OCI-LY3 (cell line): ENCODE data around the gene ARHGAP42.
"Not testable (repeated sequence)": the region's sequence is repeated elsewhere in the genome, so short reads cannot be mapped to it uniquely, and the experiment has no call there.

ENCODE experiments used
- EZH2phosphoT487 ChIP-seq: fragments of 200-600 bp; shearing (Covaris generic); IDR thresholded peaks from 2 replicates; pipeline ENCODE4 v1.6.1; 2018; ENCODE audit warnings: antibody characterized with exemption, mixed run types, low read depth
- TF ChIP-seq, protein P1 (sequence below): fragments of 200-600, 300-600 bp; sonication (generic); IDR thresholded peaks from 2 replicates; pipeline ENCODE4 v1.5.1; 2014; ENCODE audit warnings: antibody characterized with exemption, low read length, low read depth

DNA sequence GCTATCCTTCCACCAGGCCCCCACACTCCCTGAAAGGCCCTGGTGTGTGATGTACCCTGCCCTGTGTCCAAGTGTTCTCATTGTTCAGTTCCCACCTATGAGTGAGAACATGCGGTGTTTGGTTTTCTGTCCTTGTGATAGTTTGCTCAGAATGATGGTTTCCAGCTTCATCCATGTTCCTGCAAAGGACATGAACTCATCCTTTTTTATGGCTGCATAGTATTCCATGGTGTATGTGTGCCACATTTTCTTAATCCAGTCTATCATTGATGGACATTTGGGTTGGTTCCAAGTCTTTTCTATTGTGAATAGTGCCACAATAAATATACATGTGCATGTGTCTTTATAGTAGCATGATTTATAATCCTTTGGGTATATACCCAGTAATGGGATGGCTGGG lies 208.9 kb downstream of the ARHGAP42 start:
- TF ChIP-seq, protein P1, sequence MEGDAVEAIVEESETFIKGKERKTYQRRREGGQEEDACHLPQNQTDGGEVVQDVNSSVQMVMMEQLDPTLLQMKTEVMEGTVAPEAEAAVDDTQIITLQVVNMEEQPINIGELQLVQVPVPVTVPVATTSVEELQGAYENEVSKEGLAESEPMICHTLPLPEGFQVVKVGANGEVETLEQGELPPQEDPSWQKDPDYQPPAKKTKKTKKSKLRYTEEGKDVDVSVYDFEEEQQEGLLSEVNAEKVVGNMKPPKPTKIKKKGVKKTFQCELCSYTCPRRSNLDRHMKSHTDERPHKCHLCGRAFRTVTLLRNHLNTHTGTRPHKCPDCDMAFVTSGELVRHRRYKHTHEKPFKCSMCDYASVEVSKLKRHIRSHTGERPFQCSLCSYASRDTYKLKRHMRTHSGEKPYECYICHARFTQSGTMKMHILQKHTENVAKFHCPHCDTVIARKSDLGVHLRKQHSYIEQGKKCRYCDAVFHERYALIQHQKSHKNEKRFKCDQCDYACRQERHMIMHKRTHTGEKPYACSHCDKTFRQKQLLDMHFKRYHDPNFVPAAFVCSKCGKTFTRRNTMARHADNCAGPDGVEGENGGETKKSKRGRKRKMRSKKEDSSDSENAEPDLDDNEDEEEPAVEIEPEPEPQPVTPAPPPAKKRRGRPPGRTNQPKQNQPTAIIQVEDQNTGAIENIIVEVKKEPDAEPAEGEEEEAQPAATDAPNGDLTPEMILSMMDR = not testable (repeated sequence)
- TF ChIP-seq EZH2phosphoT487 = not testable (repeated sequence)
